Kidney (tissue), 14 donors: ENCODE data around the gene FZD7. TPM values are rescaled to one million over a fixed set of nuclear protein-coding genes. Genes with fewer than 3 reads are reported as not detected.

Source experiments
- DNase-seq, 5 donors: peaks; one replicate each; pipeline ENCODE4 v3.0.0-alpha.2; 2013 to 2020
- FAIRE-seq: peaks from 2 replicates; lab custom pipeline; 2012; peaks lifted over from hg19 to GRCh38; lab: Jason Lieb, UNC
- H3K27ac ChIP-seq, 2 donors: one replicate each; pipeline ENCODE4 v1.7.0; 2013; ENCODE audit warnings: low read depth in 2 of 2, low read length in 2 of 2, inconsistent platforms in 1 of 2
- H3K27me3 ChIP-seq: one replicate; pipeline ENCODE4 v1.7.1; 2013; ENCODE audit warnings: low read length, inconsistent platforms; ENCODE audit not compliant: control insufficient read depth, insufficient read depth
- H3K36me3 ChIP-seq, 3 donors: one replicate each; pipeline versions ENCODE4 v1.7.0 to v1.7.1; 2013; ENCODE audit warnings: low read length in 3 of 3, control low read depth in 1 of 3, inconsistent platforms in 1 of 3; ENCODE audit not compliant: insufficient read depth in 3 of 3, control insufficient read depth in 2 of 3
- H3K4me1 ChIP-seq, 3 donors: one replicate each; pipeline versions ENCODE4 v1.7.0 to v1.7.1; 2013; ENCODE audit warnings: low read length in 3 of 3, inconsistent platforms in 1 of 3, low read depth in 1 of 3; ENCODE audit not compliant: control insufficient read depth in 2 of 3, insufficient read depth in 2 of 3
- H3K4me3 ChIP-seq, 3 donors: one replicate each; pipeline versions ENCODE4 v1.7.0 to v1.8.1; 2013; ENCODE audit warnings: low read length in 3 of 3, control low read depth in 1 of 3, inconsistent platforms in 1 of 3
- H3K9ac ChIP-seq, 3 donors: one replicate each; pipeline versions ENCODE4 v1.7.0 to v1.7.1; 2013; ENCODE audit warnings: low read length in 3 of 3, control low read depth in 1 of 3, inconsistent platforms in 1 of 3
- H3K9me3 ChIP-seq, 3 donors: one replicate each; pipeline versions ENCODE4 v1.7.0 to v1.7.1; 2013; ENCODE audit warnings: low read length in 3 of 3, control low read depth in 1 of 3, inconsistent platforms in 1 of 3; ENCODE audit not compliant: control insufficient read depth in 2 of 3, insufficient read depth in 1 of 3
- CTCF ChIP-seq: IDR thresholded peaks from 3 replicates; pipeline ENCODE4 v1.5.1; 2012; ENCODE audit warnings: mild to moderate bottlenecking, moderate library complexity, borderline replicate concordance; ENCODE audit not compliant: insufficient read depth; ENCODE audit errors: extremely low read depth
- intact Hi-C: fragments of 100-400 bp; cut with DNase I; formaldehyde crosslinking; loops from one replicate; pipeline ENCODE4 v1.11.1; 2022
- polyA plus RNA-seq: library from polyadenylated mRNA; stranded (reverse); fragments of 350-450 nt; fragmentation: Illumina TruSeq; extraction: RNeasy Lipid Tissue Mini Kit (QIAGEN cat#74804); gene quantifications from one replicate; pipeline ENCODE4 v1.2.3, GENCODE V29; 2014; ENCODE audit warnings: low read depth, low replicate concordance; ENCODE audit not compliant: insufficient read depth
- total RNA-seq: library from RNA; stranded (reverse); fragmentation: NEBNext Ultra II Directional; extraction: Animal tissue kit (Norgen Biotek cat#: 25700); gene quantifications from one replicate; pipeline ENCODE4 v1.2.1, GENCODE V29; 2021
- donor health status: control.
- donor health status: control.
- donor health status: control.
- donor health status: control.
- donor health status: control.
- donor health status: DM: yes; HTN: yes; CAD: no.
- donor health status: Normal renal cell carcinoma (clear cell type).

The FZD7 gene
- total and polyA plus RNA-seq, 2 donors from 2014 or later, result 5.6 to 14.0 TPM

GRCh38 chr2:202036601-202037037 is 3.0 kb downstream of the FZD7 start:
- FAIRE-seq (no peak), DNase-seq (peak; percentile 71 to 79 (median 72))
- Histone ChIP-seq H3K4me3 (peak overlapping the region; percentile 1 to 76 (median 35)), H3K27me3 (no peaks in the 10 kb centered on the region), H3K36me3 (no peaks in the 10 kb centered on the region), H3K4me1 (peaks cover 0 to 8% (median 0%) of the 10 kb centered on the region in 3 donors), H3K27ac (no peak overlapping the region), H3K9me3 (no peaks in the 10 kb centered on the region), H3K9ac (peak overlapping the region in 1 of 3 donors; percentile 59)
- TF ChIP-seq CTCF, result no peak
- intact Hi-C loops, result no loop called here

- TF ChIP-seq CTCF, result no peak
- Histone ChIP-seq H3K9me3 (no peaks in the 10 kb centered on the region), H3K4me1 (peaks cover 0 to 8% (median 0%) of the 10 kb centered on the region in 3 donors), H3K9ac (peak overlapping the region in 1 of 3 donors; percentile 59), H3K27ac (no peak overlapping the region), H3K27me3 (no peaks in the 10 kb centered on the region), H3K36me3 (no peaks in the 10 kb centered on the region), H3K4me3 (peak overlapping the region; percentile 1 to 76 (median 35))
- FAIRE-seq (no peak), DNase-seq (peak in 2 of 5 donors; percentile 30 to 46)
- intact Hi-C loops, result no loop called here
These were observed 3.4 kb downstream of the FZD7 start for GRCh38 chr2:202037086-202037485.

- H3K27ac ChIP-seq, result no peak overlapping the region
- H3K4me3 ChIP-seq, result peak overlapping the region in 2 of 3 donors; percentile 10 to 28
- intact Hi-C loops, result no loop called here
- H3K4me1 ChIP-seq, result peaks cover 0 to 8% (median 0%) of the 10 kb centered on the region in 3 donors
- H3K9ac ChIP-seq, result peak overlapping the region in 1 of 3 donors; percentile 10
- FAIRE-seq, result no peak
- no peaks in the 10 kb centered on the region for H3K9me3 ChIP-seq
- TF ChIP-seq CTCF, result no peak
- H3K27me3 ChIP-seq, result no peaks in the 10 kb centered on the region
- no peaks in the 10 kb centered on the region for H3K36me3 ChIP-seq
- peak in 3 of 5 donors; percentile 44 to 64 (median 62) for DNase-seq
These were observed 5.0 kb downstream of the FZD7 start for GRCh38 chr2:202038471-202039277.
